Anterior cingulate cortex (tissue), 58 donors: Measurements from ENCODE around the gene CRIP2.

Experiments
- DNase-seq, 58 donors: peaks; one replicate each; lab custom pipeline; 2025; lab: John Stamatoyannopoulos, UW

The CRIP2 gene

GRCh38 chr14:105495990-105496830 lies 21.6 kb downstream of the CRIP2 start:
- no peak for DNase-seq

- no peak for DNase-seq
Observed at GRCh38 chr14:105496831-105497591, 22.4 kb downstream of the CRIP2 start.

GRCh38 chr14:105497671-105498429 lies 23.2 kb downstream of the CRIP2 start:
- no peak for DNase-seq

GRCh38 chr14:105498430-105499255 lies 24.0 kb downstream of the CRIP2 start:
- peak in 34 of 58 donors; percentile 5 to 85 (median 67) for DNase-seq

GRCh38 chr14:105499256-105500035 lies 24.8 kb downstream of the CRIP2 start:
- DNase-seq: peak in 56 of 58 donors; percentile 20 to 95 (median 82)

- DNase-seq: no peak
Observed at GRCh38 chr14:105500036-105500725, 25.6 kb downstream of the CRIP2 start.

- no peak for DNase-seq
Observed at GRCh38 chr14:105500726-105501101, 26.1 kb downstream of the CRIP2 start.

GRCh38 chr14:105501504-105502291 lies 27.1 kb downstream of the CRIP2 start:
- DNase-seq: no peak

- DNase-seq: no peak
Observed at GRCh38 chr14:105502446-105503295, 28.1 kb downstream of the CRIP2 start.

- no peak for DNase-seq
Observed at GRCh38 chr14:105503296-105503640, 28.6 kb downstream of the CRIP2 start.

GRCh38 chr14:105503935-105504692 lies 29.5 kb downstream of the CRIP2 start:
- DNase-seq: no peak

- no peak for DNase-seq
Observed at GRCh38 chr14:105505101-105505500, 30.5 kb downstream of the CRIP2 start.

- DNase-seq: no peak
Observed at GRCh38 chr14:105507247-105507646, 32.6 kb downstream of the CRIP2 start.

- DNase-seq: no peak
Observed at GRCh38 chr14:105508069-105508468, 33.4 kb downstream of the CRIP2 start.

- DNase-seq: no peak
Observed at GRCh38 chr14:105508601-105509000, 34.0 kb downstream of the CRIP2 start.

- DNase-seq: no peak
Observed at GRCh38 chr14:105517096-105517495, 42.5 kb downstream of the CRIP2 start.
